ENCODE results near the gene KAZN. TPM values are rescaled to one million over a fixed set of nuclear protein-coding genes. Genes with fewer than 3 reads are reported as not detected.

KAZN gene
- polyA plus RNA-seq, 1 of the 3 experiments (the other 2 are of a cell fraction) = 6.8 TPM

- TF ChIP-seq NFIC (IDR thresholded peaks at IDR 0.05; ENCODE audit: borderline replicate concordance) = peak; percentile 59
Measured at GRCh38 chr1:15046487-15047165, 448.1 kb downstream of the KAZN start (continued).

DNA sequence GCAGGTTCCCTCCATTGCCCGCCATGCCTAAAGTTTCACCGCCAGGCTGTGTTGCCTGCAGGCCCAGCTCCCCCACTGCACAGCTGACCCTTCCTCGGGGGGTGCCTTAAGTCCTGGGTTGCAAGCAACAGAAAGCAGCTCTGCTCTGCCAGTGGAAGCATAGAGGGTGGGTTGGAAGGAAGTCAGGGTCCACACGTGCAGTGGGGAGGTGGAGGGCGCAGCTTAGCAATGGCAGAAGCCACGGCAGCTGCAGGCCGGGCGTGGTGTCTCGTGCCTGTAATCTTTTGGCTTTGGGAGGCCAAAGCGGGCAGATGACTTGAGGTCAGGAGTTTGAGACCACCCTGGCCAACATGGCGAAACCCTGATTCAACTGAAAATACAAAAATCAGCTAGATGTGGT lies 448.8 kb downstream of the KAZN start:
- no peak overlapping the region for H3K27ac ChIP-seq (ENCODE audit: low read depth in 2 of 2, low read length in 1 of 2)
- no peak overlapping the region for H3K4me3 ChIP-seq (ENCODE audit: low read depth in 2 of 2, low read length in 1 of 2)
- H3K4me2 ChIP-seq = no peak overlapping the region
- H3K36me3 ChIP-seq (replicated peaks in 1 of 2; ENCODE audit: control insufficient read depth in 1 of 2, insufficient read depth in 2 of 2, low read length in 1 of 2) = peaks cover 0 to 2% of the 10 kb centered on the region in 2 experiments
- H3F3A ChIP-seq (replicated peaks; ENCODE audit: insufficient read depth) = no peaks in the 10 kb centered on the region
- 90% methylated on average over 9 of the region's 11 CpGs for WGBS (ENCODE audit: low lambda C conversion rate)
- TF ChIP-seq JUND (IDR thresholded peaks at IDR 0.05) = no peak
- TF ChIP-seq MXI1 (IDR thresholded peaks at IDR 0.05; ENCODE audit: low read depth, low read length) = no peak
- no peak for TF ChIP-seq SIN3A (IDR thresholded peaks at IDR 0.05; ENCODE audit: borderline replicate concordance, low read depth, low read length)
- no peak for TF ChIP-seq ELF1 (IDR thresholded peaks at IDR 0.05)
- no peak for TF ChIP-seq IRF3 (IDR thresholded peaks at IDR 0.05; ENCODE audit: low read depth, low read length)
- no peak for TF ChIP-seq TCF12 (IDR thresholded peaks at IDR 0.05)
- TF ChIP-seq REST (IDR thresholded peaks at IDR 0.05; ENCODE audit: low read depth, low read length) = no peak
- TF ChIP-seq ZBTB33 (IDR thresholded peaks at IDR 0.05; ENCODE audit: borderline replicate concordance, low read depth) = no peak
- TF ChIP-seq RXRA (IDR thresholded peaks at IDR 0.05; ENCODE audit: borderline replicate concordance, low read depth) = no peak
- no peak for TF ChIP-seq YY1 (IDR thresholded peaks at IDR 0.05; ENCODE audit: low read depth)
- TF ChIP-seq FOXJ3 (CRISPR knock-in tag; IDR thresholded peaks at IDR 0.05) = no peak
- no peak for TF ChIP-seq USF2 (IDR thresholded peaks at IDR 0.05; ENCODE audit: borderline replicate concordance, low read depth, low read length)
- TF ChIP-seq FOSL2 (IDR thresholded peaks at IDR 0.05; ENCODE audit: borderline replicate concordance, low read depth) = no peak
- no peak for TF ChIP-seq TEAD4 (IDR thresholded peaks at IDR 0.05; ENCODE audit: borderline replicate concordance, insufficient read depth)
- TF ChIP-seq GATA2 (CRISPR knock-in tag; IDR thresholded peaks at IDR 0.05) = no peak
- TF ChIP-seq SMC3 (IDR thresholded peaks at IDR 0.05; ENCODE audit: low read depth, low read length) = no peak
- no peak for TF ChIP-seq RFX5 (IDR thresholded peaks at IDR 0.05; ENCODE audit: low read length)
- no peak for TF ChIP-seq RAD21 (IDR thresholded peaks at IDR 0.05; ENCODE audit: low read length)
- H3K4me1 ChIP-seq (ENCODE audit: control insufficient read depth in 1 of 2, insufficient read depth in 2 of 2, low read depth in 1 of 2, low read length in 1 of 2) = peaks cover 0 to 3% of the 10 kb centered on the region in 2 experiments; a peak in 1 of 4 replicates
- H4K20me1 ChIP-seq (ENCODE audit: insufficient read depth) = no peaks in the 10 kb centered on the region
- no peak overlapping the region for H2AFZ ChIP-seq (ENCODE audit: low read depth)
- no peak for DNase-seq
- no peaks in the 10 kb centered on the region for H3K9me2 ChIP-seq
- ChIA-PET CTCF (interaction anchor here (0.6 to 3.3 kb wide), 67 partner anchors 9 to 1082 kb away, joined by 3 to 33 read pairs (median 4); no protein-coding TSS in a partner anchor), POLR2A (no interaction called here)
- no peak overlapping the region for H3K9ac ChIP-seq
- no peaks in the 10 kb centered on the region for H3K27me3 ChIP-seq (ENCODE audit: insufficient read depth)
- no peaks in the 10 kb centered on the region for H3K9me3 ChIP-seq
- 0 out of 2 replicates have a peak, but pooled peaks cover 4% of the 10 kb centered on the region for H3K79me2 ChIP-seq (ENCODE audit: insufficient read depth)
